IPS-11a (cell line): ENCODE results near the gene VTN.
"Not testable (repeated sequence)": the region's sequence is repeated elsewhere in the genome, so short reads cannot be mapped to it uniquely, and the experiment has no call there.

Source experiments
- H3K4me3 ChIP-seq: one replicate; pipeline ENCODE4 v1.5.1; 2013; ENCODE audit warnings: low read depth, low read length, control low read depth

Gene VTN

GRCh38 chr17:28344011-28344410, 26.1 kb downstream of the VTN start:
- no peak overlapping the region for H3K4me3 ChIP-seq

GRCh38 chr17:28343491-28343932, 26.6 kb downstream of the VTN start:
- no peak overlapping the region for H3K4me3 ChIP-seq

GRCh38 chr17:28342313-28342712, 27.8 kb downstream of the VTN start:
- no peak overlapping the region for H3K4me3 ChIP-seq

GRCh38 chr17:28341516-28341915, 28.6 kb downstream of the VTN start:
- no peak overlapping the region for H3K4me3 ChIP-seq

- H3K4me3 ChIP-seq, result no peak overlapping the region
Observed at GRCh38 chr17:28340374-28340773, 29.7 kb downstream of the VTN start.

GRCh38 chr17:28339431-28339830, 30.7 kb downstream of the VTN start:
- H3K4me3 ChIP-seq, result no peak overlapping the region

- not testable (repeated sequence) for H3K4me3 ChIP-seq
Observed at GRCh38 chr17:28338769-28339212, 31.3 kb downstream of the VTN start.

GRCh38 chr17:28338056-28338768, 31.9 kb downstream of the VTN start:
- no peak overlapping the region for H3K4me3 ChIP-seq

GRCh38 chr17:28335959-28336871, 33.9 kb downstream of the VTN start:
- peak overlapping the region; percentile 92 for H3K4me3 ChIP-seq

- peak within 1 kb of the TSS; percentile 92 for H3K4me3 ChIP-seq
Observed at GRCh38 chr17:28335201-28335958, 34.7 kb downstream of the VTN start, which contains the start of the genes IFT20 and TNFAIP1. TSS of gene IFT20 (minus strand) at chr17:28335472. CDS start at chr17:28331985, 3,487 bp downstream. TSS of gene TNFAIP1 (plus strand) at chr17:28335761. CDS start at chr17:28339522, 3,761 bp downstream.

- peak overlapping the region; percentile 84 for H3K4me3 ChIP-seq
Observed at GRCh38 chr17:28334666-28335200, 35.4 kb downstream of the VTN start.

GRCh38 chr17:28334171-28334570, 35.9 kb downstream of the VTN start:
- no peak overlapping the region for H3K4me3 ChIP-seq

GRCh38 chr17:28333083-28333746, 36.9 kb downstream of the VTN start:
- H3K4me3 ChIP-seq, result no peak overlapping the region

GRCh38 chr17:28331891-28332420, 38.2 kb downstream of the VTN start:
- H3K4me3 ChIP-seq, result no peak overlapping the region

- no peak overlapping the region for H3K4me3 ChIP-seq
Observed at GRCh38 chr17:28330671-28331070, 39.4 kb downstream of the VTN start.

GRCh38 chr17:28328325-28328724, 41.8 kb downstream of the VTN start:
- H3K4me3 ChIP-seq, result no peak overlapping the region

- no peak overlapping the region for H3K4me3 ChIP-seq
Observed at GRCh38 chr17:28327709-28328108, 42.4 kb downstream of the VTN start.

GRCh38 chr17:28327031-28327607, 43.0 kb downstream of the VTN start:
- H3K4me3 ChIP-seq, result no peak overlapping the region

- no peak overlapping the region for H3K4me3 ChIP-seq
Observed at GRCh38 chr17:28326114-28326513, 44.0 kb downstream of the VTN start.

- H3K4me3 ChIP-seq, result no peak overlapping the region
Observed at GRCh38 chr17:28325211-28325610, 44.9 kb downstream of the VTN start.
